HPDE6-E6E7 (cell line): ENCODE data around the gene SMYD3.
"Not testable (repeated sequence)": the region's sequence is repeated elsewhere in the genome, so short reads cannot be mapped to it uniquely, and the experiment has no call there.

Source experiments
- DNase-seq: peaks from one replicate; pipeline ENCODE4 v3.0.0; 2011; ENCODE audit warnings: missing footprints; ENCODE audit errors: extremely low spot score

Gene SMYD3

GRCh38 chr1:245961137-245961540, 545.9 kb downstream of the SMYD3 start:
- DNase-seq = no peak

GRCh38 chr1:245960171-245960570, 546.9 kb downstream of the SMYD3 start:
- no peak for DNase-seq

GRCh38 chr1:245958016-245958415, 549.1 kb downstream of the SMYD3 start:
- no peak for DNase-seq

- no peak for DNase-seq
Observed at GRCh38 chr1:245957427-245957826, 549.7 kb downstream of the SMYD3 start.

GRCh38 chr1:245956225-245956624, 550.9 kb downstream of the SMYD3 start:
- DNase-seq = no peak

GRCh38 chr1:245953876-245954660, 553.0 kb downstream of the SMYD3 start:
- no peak for DNase-seq

- DNase-seq = no peak
Observed at GRCh38 chr1:245952383-245953026, 554.6 kb downstream of the SMYD3 start.

GRCh38 chr1:245948786-245949185, 558.3 kb downstream of the SMYD3 start:
- no peak for DNase-seq

GRCh38 chr1:245946905-245947304, 560.2 kb downstream of the SMYD3 start:
- DNase-seq = no peak

GRCh38 chr1:245945136-245945535, 561.9 kb downstream of the SMYD3 start:
- not testable (repeated sequence) for DNase-seq

- DNase-seq = no peak
Observed at GRCh38 chr1:245942856-245943255, 564.2 kb downstream of the SMYD3 start.

- DNase-seq = not testable (repeated sequence)
Observed at GRCh38 chr1:245941771-245942170, 565.3 kb downstream of the SMYD3 start.

GRCh38 chr1:245939756-245940345, 567.2 kb downstream of the SMYD3 start:
- DNase-seq = no peak

GRCh38 chr1:245938046-245938435, 569.0 kb downstream of the SMYD3 start:
- no peak for DNase-seq

- no peak for DNase-seq
Observed at GRCh38 chr1:245937316-245938045, 569.6 kb downstream of the SMYD3 start.

- DNase-seq = no peak
Observed at GRCh38 chr1:245934409-245934808, 572.7 kb downstream of the SMYD3 start.

GRCh38 chr1:245933431-245934045, 573.5 kb downstream of the SMYD3 start:
- DNase-seq = no peak

- no peak for DNase-seq
Observed at GRCh38 chr1:245932302-245932972, 574.6 kb downstream of the SMYD3 start.

- DNase-seq = no peak
Observed at GRCh38 chr1:245931450-245931849, 575.6 kb downstream of the SMYD3 start.

GRCh38 chr1:245929224-245929623, 577.9 kb downstream of the SMYD3 start:
- DNase-seq = no peak

- DNase-seq = no peak
Observed at GRCh38 chr1:245926888-245927287, 580.2 kb downstream of the SMYD3 start.
